Measurements from ENCODE around the gene ZNF425.

ZNF425 gene

GRCh38 chr7:149166630-149167352, 40.7 kb upstream of the ZNF425 start:
- no peak for TF ChIP-seq TEAD4 (IDR thresholded peaks at IDR 0.05)
- TF ChIP-seq MAX (IDR thresholded peaks at IDR 0.05), result no peak
- no peak for TF ChIP-seq YY1 (IDR thresholded peaks at IDR 0.05; ENCODE audit: low read depth)
- TF ChIP-seq ZBTB7A (IDR thresholded peaks at IDR 0.05; ENCODE audit: low read depth), result no peak
- TF ChIP-seq EP300 (IDR thresholded peaks at IDR 0.05; ENCODE audit: borderline replicate concordance), result no peak
- TF ChIP-seq TAF1 (IDR thresholded peaks at IDR 0.05; ENCODE audit: low read depth), result no peak
- no peak for TF ChIP-seq CEBPB (IDR thresholded peaks at IDR 0.05)
- TF ChIP-seq USF1 (IDR thresholded peaks at IDR 0.05), result no peak
- no peak for TF ChIP-seq FOXM1 (IDR thresholded peaks at IDR 0.05; ENCODE audit: borderline replicate concordance, low read depth)
- no peak for TF ChIP-seq RAD21 (IDR thresholded peaks at IDR 0.05; ENCODE audit: low read depth)
- no peak for TF ChIP-seq TCF12 (IDR thresholded peaks at IDR 0.05; ENCODE audit: low read depth)
- TF ChIP-seq EGR1 (IDR thresholded peaks at IDR 0.05), result no peak
- no peak for TF ChIP-seq NFIC (IDR thresholded peaks at IDR 0.05)
- no peak for TF ChIP-seq REST (IDR thresholded peaks at IDR 0.05; ENCODE audit: low read depth)
- TF ChIP-seq CREB1 (IDR thresholded peaks at IDR 0.05; ENCODE audit: low read depth), result no peak

- TF ChIP-seq TAF1 (IDR thresholded peaks at IDR 0.05; ENCODE audit: low read depth), result no peak
- TF ChIP-seq FOXM1 (IDR thresholded peaks at IDR 0.05; ENCODE audit: borderline replicate concordance, low read depth), result no peak
- no peak for TF ChIP-seq YY1 (IDR thresholded peaks at IDR 0.05; ENCODE audit: low read depth)
- TF ChIP-seq ZBTB7A (IDR thresholded peaks at IDR 0.05; ENCODE audit: low read depth), result no peak
- TF ChIP-seq USF1 (IDR thresholded peaks at IDR 0.05), result no peak
- TF ChIP-seq CREB1 (IDR thresholded peaks at IDR 0.05; ENCODE audit: low read depth), result no peak
- no peak for TF ChIP-seq NFIC (IDR thresholded peaks at IDR 0.05)
- no peak for TF ChIP-seq EGR1 (IDR thresholded peaks at IDR 0.05)
- TF ChIP-seq CEBPB (IDR thresholded peaks at IDR 0.05), result no peak
- TF ChIP-seq EP300 (IDR thresholded peaks at IDR 0.05; ENCODE audit: borderline replicate concordance), result no peak
- no peak for TF ChIP-seq MAX (IDR thresholded peaks at IDR 0.05)
- no peak for TF ChIP-seq RAD21 (IDR thresholded peaks at IDR 0.05; ENCODE audit: low read depth)
- no peak for TF ChIP-seq TCF12 (IDR thresholded peaks at IDR 0.05; ENCODE audit: low read depth)
- no peak for TF ChIP-seq REST (IDR thresholded peaks at IDR 0.05; ENCODE audit: low read depth)
- TF ChIP-seq TEAD4 (IDR thresholded peaks at IDR 0.05), result no peak
These were observed 40.0 kb upstream of the ZNF425 start for GRCh38 chr7:149166142-149166541.

GRCh38 chr7:149161241-149161848, 35.2 kb upstream of the ZNF425 start:
- TF ChIP-seq MAX (IDR thresholded peaks at IDR 0.05) (no peak), TAF1 (IDR thresholded peaks at IDR 0.05; ENCODE audit: low read depth) (no peak)

GRCh38 chr7:149156898-149157297, 30.8 kb upstream of the ZNF425 start:
- TF ChIP-seq TEAD4 (IDR thresholded peaks at IDR 0.05), result no peak
- TF ChIP-seq YY1 (IDR thresholded peaks at IDR 0.05; ENCODE audit: low read depth), result no peak
- TF ChIP-seq EGR1 (IDR thresholded peaks at IDR 0.05), result no peak
- no peak for TF ChIP-seq CREB1 (IDR thresholded peaks at IDR 0.05; ENCODE audit: low read depth)
- no peak for TF ChIP-seq USF1 (IDR thresholded peaks at IDR 0.05)
- TF ChIP-seq NFIC (IDR thresholded peaks at IDR 0.05), result no peak
- TF ChIP-seq TCF12 (IDR thresholded peaks at IDR 0.05; ENCODE audit: low read depth), result no peak
- no peak for TF ChIP-seq FOXM1 (IDR thresholded peaks at IDR 0.05; ENCODE audit: borderline replicate concordance, low read depth)
- no peak for TF ChIP-seq REST (IDR thresholded peaks at IDR 0.05; ENCODE audit: low read depth)
- TF ChIP-seq EP300 (IDR thresholded peaks at IDR 0.05; ENCODE audit: borderline replicate concordance), result no peak
- no peak for TF ChIP-seq MAX (IDR thresholded peaks at IDR 0.05)
- no peak for TF ChIP-seq RAD21 (IDR thresholded peaks at IDR 0.05; ENCODE audit: low read depth)
